ENCODE measurements around the gene SLC25A20.
A peak's percentile ranks its signal among the peaks of the same experiment; 100 is the strongest.

SLC25A20 gene

DNA sequence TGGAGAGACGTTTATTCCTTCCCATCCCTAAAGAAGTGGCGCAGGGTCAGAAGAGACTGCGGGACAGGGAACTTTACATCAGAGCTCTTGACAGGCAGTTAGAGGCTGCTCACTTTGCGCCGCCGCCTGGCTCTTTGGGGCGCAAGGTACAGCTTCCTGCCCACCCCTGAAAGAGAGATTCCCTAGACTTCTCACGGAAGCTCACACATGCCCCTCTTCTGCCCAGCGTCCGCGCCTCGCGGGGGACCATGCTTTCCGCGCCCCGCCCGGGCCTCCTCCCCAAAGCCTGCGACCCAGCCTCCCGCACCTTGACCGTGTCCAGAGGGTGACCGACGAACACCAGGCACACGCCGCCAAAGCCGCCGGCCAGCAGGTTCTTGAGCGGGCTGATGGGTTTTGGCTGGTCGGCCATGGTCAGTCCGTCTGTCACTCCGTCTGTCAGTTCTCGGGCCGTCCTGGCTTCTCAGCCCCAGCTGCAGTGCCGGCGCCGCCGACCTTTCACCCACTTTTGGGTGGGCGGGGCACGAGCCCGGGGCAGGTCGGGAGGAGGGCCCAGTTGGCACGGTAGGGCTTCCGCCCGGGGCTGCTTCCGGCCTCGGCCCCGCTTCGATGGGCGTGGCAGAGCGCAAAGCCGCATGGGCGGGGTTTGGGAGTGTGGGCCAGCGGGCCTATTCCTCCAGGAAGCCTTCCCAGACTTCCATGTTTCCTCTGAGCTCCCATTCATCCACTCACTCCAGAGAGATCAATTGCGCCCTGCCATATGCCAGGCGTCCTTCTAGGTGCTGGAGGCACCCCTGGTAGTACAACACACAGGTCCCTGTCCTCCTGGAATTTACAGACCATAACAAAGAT, at the start of gene SLC25A20:
Gene SLC25A20 (minus strand): TSS at position 500 of the 852 bp plus-strand sequence. CDS start 88 bp downstream, at position 412.
- intact Hi-C loops (cut with DNase I), result no loop called here
- DNase-seq, result peak; percentile 31 to 86 (median 76)

- DNase-seq, result no peak
- intact Hi-C loops (cut with DNase I), result no loop called here
Measured at GRCh38 chr3:48945891-48946549, 47.3 kb upstream of the SLC25A20 start.

DNA sequence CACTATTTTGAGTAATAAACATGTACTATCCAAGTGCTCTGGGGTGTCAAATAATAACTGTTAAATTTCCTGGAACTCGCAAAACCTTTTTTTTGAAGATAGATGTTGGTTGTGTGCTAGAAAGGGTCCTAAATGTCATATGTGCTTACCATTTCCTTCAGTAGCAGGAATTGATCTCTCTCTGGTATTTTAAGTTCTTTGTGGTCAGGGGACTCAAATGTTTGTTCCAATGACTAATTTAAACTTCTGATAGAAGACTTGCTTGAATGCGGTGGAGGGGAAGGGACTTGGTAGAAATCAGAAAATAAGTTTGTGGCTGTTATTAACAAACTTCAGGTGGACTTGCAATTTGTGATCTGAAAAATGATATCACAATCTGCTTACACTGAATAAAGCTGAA, 46.8 kb upstream of the SLC25A20 start:
- intact Hi-C loops (cut with DNase I), result no loop called here

GRCh38 chr3:48938689-48939088, 40.0 kb upstream of the SLC25A20 start:
- DNase-seq, result no peak
- intact Hi-C loops (cut with DNase I), result no loop called here

More for the DNA sequence above, 46.8 kb upstream of the SLC25A20 start:
- DNase-seq, result no peak

DNA sequence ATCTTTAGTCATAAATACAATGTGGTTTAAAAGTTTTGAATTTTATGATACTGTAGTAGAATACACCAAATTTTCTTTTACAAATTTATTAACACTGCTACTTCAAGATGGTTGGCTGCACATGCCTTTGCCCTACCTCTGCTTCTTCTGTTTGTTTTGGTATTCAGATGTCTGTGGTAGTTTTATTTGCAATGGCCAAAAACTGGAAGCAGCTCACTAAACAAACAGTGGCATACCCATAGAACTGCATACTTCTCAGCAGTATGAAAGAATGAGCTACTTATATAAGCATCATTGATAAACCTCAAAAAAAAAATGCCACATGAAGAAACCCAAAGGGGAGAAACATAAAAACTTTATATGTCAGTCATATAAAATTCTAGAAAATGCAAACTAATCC, 39.5 kb upstream of the SLC25A20 start:
- intact Hi-C loops (cut with DNase I), result no loop called here
- DNase-seq, result no peak

- DNase-seq, result no peak
- intact Hi-C loops (cut with DNase I), result no loop called here
Measured at GRCh38 chr3:48935530-48935929, 36.8 kb upstream of the SLC25A20 start.

GRCh38 chr3:48934333-48934991, 35.8 kb upstream of the SLC25A20 start:
- intact Hi-C loops (cut with DNase I), result no loop called here

DNA sequence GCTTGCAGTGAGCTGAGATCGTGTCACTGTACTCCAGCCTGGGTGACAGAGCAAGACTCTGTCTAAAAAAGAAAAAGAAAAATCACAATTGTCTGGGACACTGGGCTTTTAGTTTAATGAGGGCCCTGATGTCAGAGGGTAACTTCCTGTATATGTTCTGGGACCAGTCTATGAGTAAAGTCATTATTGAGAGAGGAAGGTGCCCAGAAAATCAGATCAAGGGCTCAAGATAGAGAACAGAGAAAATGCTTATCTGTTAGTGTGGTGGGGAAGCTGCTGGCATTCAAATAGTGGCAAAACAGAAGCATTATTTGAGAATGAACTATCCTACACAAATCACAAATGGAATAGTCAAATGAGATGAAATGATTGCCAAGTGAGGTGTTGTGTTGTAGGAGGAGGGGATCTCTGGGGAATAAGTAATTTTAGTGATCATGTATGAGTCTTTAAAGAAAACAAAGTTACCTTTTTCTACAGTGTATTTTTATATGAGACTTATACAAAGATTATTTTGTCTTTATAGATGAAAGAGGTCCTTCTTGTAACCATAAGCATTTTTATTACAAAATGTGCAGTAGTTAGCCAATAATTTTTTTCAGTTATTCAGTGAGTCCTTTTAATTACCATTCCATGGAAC, 33.4 kb upstream of the SLC25A20 start:
- DNase-seq, result no peak
- intact Hi-C loops (cut with DNase I), result no loop called here

More at GRCh38 chr3:48934333-48934991, 35.8 kb upstream of the SLC25A20 start:
- DNase-seq, result no peak

GRCh38 chr3:48930590-48930989, 31.9 kb upstream of the SLC25A20 start:
- DNase-seq, result no peak
- intact Hi-C loops (cut with DNase I), result no loop called here

DNA sequence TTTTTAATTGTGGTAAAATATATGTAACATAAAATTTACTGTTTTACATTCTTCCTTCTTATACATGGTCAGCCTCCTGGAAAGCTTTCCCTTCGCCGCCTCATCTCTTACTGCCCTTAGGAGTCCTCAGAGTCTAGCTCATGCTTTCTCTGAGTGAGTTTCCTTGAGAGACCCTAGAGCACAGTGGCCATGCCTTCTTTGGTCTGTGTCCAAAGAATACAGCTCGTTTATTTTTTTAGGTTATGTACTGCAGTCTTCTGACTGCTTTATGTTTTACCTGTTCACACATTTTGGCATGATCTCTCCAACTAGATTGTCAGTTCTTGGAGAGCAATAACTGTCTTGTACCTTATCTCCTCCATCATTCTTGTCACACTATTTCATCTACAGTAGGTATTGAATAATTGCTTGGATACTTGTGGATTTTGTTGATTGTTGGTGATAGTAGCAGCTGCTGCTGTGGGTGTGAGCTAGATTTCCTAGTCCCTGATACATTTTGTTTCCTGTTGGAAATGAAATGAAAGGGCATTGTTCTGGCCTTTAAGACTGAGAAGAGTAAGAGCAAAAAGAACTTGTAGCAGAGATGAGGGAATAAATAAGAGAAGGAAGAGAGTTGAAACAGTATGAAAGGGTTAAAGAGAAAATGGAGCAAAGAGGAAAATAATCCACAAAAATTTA, 30.8 kb upstream of the SLC25A20 start:
- no peak for DNase-seq
- intact Hi-C loops (cut with DNase I), result no loop called here

DNA sequence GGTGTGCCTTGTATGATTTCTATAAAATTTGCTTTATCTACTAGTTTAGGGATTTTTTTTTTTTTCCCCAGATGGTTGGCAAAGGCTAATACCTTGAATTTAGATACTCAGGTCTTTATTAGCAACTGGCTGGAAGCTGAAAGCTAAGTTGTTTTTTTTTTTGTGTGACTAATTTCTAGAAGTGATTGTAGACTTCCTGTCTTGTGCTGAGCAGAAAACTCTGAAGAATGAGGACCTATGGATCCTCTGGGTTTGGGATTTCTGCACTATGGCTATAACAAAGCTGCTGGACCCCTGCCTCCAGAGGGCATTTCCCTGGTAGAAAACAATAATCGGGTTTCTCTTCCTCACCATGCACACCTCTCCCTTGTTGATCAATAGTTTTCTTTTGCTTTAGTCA, 30.0 kb upstream of the SLC25A20 start:
- DNase-seq, result no peak
- intact Hi-C loops (cut with DNase I), result no loop called here

DNA sequence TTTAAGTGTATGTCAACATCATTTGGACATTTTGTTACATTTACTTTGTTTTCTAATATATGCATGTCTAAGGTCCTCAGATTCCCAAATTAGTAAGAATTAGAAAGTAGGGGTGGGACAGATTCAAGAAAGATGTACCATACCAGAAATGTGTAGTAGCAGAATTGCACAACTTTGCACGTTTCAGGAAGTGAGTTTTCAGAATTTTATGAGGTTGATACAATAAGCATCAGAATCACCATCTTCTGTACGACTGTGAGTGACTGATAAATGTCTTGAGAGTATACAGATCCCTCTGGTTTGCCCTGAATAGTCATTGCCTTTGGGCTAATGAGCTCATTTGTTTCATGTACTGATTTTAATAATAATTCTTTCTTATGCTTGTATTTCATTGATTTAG, 29.2 kb upstream of the SLC25A20 start:
- intact Hi-C loops (cut with DNase I), result no loop called here
- DNase-seq, result no peak

- DNase-seq, result peak in 3 of 42 donors; percentile 14 to 25 (median 21)
- intact Hi-C loops (cut with DNase I), result no loop called here
Measured at GRCh38 chr3:48926425-48927392, 28.0 kb upstream of the SLC25A20 start.

GRCh38 chr3:48919215-48920138, 20.8 kb upstream of the SLC25A20 start:
- intact Hi-C loops (cut with DNase I), result no loop called here

GRCh38 chr3:48918388-48919214, 19.9 kb upstream of the SLC25A20 start, which contains the start of gene ARIH2:
TSS of gene ARIH2 (plus strand) at chr3:48918842. CDS start at chr3:48927559, 8,717 bp downstream.
- intact Hi-C loops (cut with DNase I), result no loop called here

More at GRCh38 chr3:48919215-48920138, 20.8 kb upstream of the SLC25A20 start:
- peak in 12 of 42 donors; percentile 10 to 49 (median 34) for DNase-seq

GRCh38 chr3:48915296-48915695, 16.6 kb upstream of the SLC25A20 start:
- intact Hi-C loops (cut with DNase I), result no loop called here
- no peak for DNase-seq

More at GRCh38 chr3:48918388-48919214, 19.9 kb upstream of the SLC25A20 start, which contains the start of gene ARIH2:
- DNase-seq, result peak; percentile 81 to 97 (median 94)

Data from head of caudate nucleus (tissue), 42 donors.